Cerebellar nuclear complex (tissue), 1 donor: Measurements from ENCODE around the gene IFNL1.
"Not testable (repeated sequence)": the region's sequence is repeated elsewhere in the genome, so short reads cannot be mapped to it uniquely, and the experiment has no call there.

Experiments used
- DNase-seq, 2 experiments: peaks; one replicate each; lab custom pipeline; 2025; lab: John Stamatoyannopoulos, UW

Gene IFNL1

GRCh38 chr19:39332293-39332692, 36.1 kb downstream of the IFNL1 start:
- DNase-seq: no peak

GRCh38 chr19:39332738-39333137, 36.5 kb downstream of the IFNL1 start:
- DNase-seq: not testable (repeated sequence)

DNA sequence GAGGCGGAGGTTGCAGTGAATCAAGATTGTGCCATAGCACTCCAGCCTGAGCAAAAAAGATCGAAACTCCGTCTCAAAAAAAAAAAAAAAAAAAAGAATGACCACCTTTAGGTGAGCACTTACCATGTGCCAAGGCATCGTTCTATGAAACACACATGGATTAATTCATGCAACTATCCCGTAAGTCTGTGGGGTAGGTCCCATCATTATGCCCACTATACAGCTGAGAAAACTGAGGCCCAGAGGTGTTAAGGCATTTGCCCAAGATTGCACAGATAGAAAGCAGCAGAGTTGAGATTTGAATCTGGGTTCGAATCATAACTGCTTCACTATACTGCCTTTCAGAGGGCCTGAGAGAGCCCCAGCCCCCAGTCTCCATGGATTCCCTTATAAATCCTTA, 37.3 kb downstream of the IFNL1 start:
- no peak for DNase-seq

DNA sequence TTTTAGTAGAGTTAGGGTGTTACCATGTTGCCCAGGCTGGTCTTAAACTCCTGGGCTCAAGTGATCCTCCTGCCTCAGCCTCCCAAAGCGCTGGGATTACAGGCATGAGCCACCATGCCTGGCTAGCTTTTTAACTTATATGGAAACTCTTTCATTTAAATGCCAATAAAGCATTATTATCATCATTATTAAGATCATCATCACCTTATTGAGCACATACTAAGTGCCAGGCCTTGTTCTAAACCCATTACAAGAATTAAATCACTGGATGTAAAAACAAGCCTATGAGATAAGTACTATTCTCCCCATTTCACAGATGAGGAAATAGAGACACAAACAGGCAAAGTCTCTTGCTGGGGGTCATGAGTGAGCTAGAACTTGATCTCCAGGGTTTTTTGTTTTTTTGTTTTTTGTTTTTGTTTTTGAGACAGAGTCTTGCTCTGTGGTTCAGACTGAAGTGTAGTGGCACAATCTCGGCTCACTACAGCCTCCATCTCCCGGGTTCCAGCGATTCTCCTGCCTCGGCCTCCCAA, 38.3 kb downstream of the IFNL1 start:
- no peak for DNase-seq

- DNase-seq: no peak
These were observed 39.0 kb downstream of the IFNL1 start for GRCh38 chr19:39335168-39335548.

- no peak for DNase-seq
These were observed 40.3 kb downstream of the IFNL1 start for GRCh38 chr19:39336483-39336882.

DNA sequence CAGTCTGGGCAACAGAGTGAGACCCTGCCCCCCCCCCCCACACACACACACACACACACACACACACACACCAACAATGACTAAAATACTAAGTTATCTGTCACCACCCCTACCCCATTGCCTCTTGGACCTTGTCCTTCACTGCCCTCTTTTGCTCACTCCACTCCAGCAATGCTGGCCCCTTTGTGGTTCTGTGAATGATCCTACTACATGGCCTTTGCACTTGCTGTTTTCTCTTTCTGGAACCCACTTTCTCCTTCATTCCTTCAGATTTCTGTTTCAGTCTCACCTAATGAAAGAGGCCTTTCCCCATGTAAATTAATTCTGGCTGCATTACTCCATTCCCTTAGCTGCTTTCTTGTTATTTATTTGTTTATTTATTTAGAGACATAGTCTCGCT, 43.5 kb downstream of the IFNL1 start:
- DNase-seq: no peak

DNA sequence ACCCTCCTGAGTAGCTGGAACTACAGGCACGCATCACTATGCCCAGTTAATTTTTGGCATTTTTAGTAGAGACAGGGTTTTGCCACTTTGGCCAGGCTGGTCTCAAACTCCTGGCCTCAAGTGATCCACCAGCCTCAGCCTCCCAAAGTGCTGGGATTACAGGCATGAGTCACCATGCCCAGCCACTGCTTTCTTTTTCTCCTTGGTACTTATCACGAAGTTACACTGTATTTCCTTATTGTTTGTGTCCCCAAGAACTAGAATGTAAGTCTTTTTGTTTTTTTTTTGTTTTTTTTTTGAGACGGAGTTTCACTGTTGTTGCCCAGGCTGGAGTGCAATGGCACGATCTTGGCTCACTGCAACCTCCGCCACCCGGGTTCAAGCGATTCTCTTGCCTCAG, 43.9 kb downstream of the IFNL1 start:
- DNase-seq: not testable (repeated sequence)

- no peak for DNase-seq
These were observed 45.0 kb downstream of the IFNL1 start for GRCh38 chr19:39341129-39341718.

DNA sequence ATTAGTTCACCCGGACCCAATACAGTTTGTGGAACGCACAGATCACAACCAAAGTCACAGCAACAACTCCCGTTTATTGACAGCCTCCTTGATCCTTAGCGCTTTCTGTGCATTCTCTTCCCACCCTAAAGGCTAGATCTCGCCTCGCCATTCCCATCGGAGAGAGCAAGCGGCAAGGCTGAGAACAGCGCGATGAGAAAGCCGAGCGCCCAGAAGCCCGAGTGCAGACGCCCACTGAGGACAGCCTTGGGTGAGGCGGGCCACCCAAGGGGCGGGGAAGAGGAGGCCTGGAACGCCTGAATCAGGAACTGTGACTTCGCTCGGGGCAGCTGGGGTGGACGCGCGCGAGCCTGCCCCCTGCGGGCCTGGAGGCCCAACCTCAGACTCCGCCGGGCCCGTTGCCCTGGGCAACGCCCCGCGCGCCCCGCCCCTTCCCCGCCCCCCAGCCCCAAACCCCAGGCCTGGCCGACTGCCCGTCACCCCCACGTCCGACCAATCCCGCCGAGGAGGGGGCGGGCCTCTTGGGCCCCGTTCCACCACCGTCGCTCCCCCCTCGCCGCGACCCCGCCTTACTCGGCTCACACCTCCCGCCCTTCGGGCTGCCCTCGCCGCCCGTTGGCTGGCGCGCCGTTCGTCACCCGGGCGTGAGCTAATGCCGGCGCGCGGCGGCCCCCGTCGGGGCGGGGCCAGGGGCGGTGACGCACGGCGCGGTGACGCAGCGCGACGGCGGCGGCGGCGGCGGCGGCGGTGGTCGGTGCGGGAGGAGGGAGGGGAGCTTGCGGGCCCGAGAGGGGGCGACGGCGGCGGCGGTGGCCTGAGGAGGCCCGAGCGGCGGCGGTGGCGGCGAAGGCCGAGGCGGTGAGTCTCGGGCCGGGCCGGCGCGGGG, 45.8 kb downstream of the IFNL1 start, which contains the start of gene SAMD4B:
SAMD4B (plus strand) TSS at position 703 of the 886 bp plus-strand sequence. CDS start 14,473 bp downstream, outside the sequence.
- DNase-seq: peak; percentile 61 to 99

DNA sequence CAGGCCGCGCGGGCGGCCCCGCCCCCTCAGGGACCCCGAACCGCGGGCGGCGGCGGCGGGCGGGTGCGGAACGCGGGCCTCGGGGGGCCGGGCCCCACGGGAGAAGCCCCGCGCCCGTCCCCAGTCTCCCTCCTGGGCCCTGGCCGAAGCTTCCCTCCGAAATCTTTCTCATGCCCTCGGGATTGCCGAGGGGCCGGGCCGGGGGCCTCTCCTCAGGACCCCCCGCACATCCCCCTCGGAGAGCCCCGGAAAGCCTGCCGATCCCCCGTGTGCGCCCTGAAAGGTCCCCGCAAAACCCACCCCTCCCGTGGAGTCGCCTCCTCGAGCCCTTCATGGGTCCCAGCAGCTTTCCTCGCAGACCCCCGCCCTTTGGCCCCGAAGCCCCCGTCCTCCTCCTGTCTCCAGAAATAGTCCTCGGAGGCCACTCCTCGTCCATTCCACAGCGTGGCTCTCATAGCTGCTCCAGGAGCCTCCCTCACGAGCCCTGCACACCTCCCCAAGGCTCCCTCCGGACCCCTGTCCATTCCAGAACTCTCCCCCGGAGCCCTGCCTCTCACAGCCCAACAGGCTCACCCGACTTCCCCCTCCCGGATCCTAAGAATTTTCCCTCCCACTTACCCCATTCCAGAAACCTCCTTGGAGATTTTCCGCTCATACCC, 46.6 kb downstream of the IFNL1 start:
- DNase-seq: no peak

DNA sequence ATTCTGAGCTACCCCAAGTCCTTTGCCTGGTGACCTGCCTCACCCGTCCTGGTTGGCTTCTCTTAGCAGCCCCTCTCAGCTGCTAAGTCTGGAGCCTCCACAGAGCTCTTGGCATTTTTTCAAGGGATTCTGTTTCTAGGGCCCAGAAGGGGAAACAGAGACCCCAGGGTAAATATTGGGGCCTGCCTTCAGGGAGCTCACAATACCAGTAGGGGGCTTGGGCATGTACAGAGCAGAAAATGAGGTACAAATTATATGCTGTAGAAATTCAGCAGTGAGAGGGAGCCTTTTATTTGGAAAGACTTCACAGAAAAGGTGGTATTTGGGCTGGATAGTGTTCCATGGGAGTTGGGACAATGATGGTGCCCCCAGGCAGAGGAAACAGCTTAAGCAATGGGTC, 49.7 kb downstream of the IFNL1 start:
- no peak for DNase-seq

DNA sequence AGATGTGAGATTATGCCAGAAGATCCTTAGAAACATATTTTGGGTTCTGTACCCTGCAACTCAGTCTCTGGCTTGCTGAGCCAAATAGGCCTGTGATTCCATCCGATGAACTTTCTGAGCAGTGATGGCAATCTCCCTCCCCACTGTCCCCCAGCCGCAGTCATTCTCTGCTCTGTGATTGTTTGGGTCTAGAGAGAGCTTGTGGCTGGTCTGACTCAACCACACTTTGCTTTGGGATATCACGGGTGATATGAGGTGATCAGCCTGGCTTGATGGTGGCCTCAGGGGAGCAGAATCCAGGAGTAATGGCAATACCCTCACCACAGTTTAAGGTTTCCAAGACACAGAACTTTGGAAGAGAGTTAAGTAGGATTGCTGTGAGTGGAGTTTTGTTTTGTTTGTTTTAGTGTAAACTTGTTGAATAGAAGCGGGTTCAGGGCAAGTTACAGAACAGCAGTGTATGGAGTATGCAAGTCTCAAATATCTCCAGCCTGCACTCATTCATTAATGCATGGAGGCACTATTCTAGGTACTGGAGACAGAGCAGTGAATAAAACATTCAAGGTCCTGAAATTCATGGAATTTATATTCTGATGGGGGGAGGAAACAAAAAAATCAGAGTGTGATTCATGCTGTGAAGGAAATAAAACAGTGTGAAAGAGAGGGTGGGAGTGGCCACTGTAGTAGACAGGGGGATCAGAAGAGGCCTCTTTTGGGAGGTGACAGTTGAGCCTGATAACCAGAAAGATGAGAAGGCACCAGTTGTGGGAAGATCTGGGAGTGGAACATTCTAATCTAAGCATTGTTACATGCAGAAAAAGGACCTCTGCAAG, 51.3 kb downstream of the IFNL1 start:
- DNase-seq: no peak
